ENCODE data around the gene TSPO2. TPM values are rescaled to one million over a fixed set of nuclear protein-coding genes. Genes with fewer than 3 reads are reported as not detected.

The TSPO2 gene
- total RNA-seq, 2 donors from 2014 or later: not detected

DNA sequence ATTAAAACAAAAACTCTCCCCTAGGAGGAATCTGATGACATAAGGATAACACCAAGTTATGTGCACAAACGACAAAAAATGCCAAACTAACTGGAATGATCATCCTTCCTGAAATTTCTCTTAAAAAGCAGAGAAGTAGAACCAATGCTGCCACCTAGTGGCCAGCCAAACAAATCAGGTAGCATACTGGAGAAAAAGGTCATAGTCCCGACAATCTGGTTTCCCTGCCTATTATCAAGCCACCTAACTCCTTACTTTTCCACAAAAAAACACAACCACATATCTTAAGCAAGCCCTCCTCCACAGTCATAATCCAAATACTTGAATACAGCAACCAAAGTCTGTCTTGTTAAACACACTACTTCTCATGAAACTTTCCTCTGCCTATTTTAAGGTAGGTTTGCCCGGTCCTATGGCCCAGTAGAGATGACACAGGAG lies 24.6 kb downstream of the TSPO2 start:
- peak; percentile 17 for ATAC-seq
- intact Hi-C loops (cut with DNase I, micrococcal nuclease): loop anchor here in 1 of 2 donors (10.0 kb wide), 1 partner anchor 62 kb away; no protein-coding TSS in a partner anchor
- DNase-seq: peak; percentile 78 to 87

DNA sequence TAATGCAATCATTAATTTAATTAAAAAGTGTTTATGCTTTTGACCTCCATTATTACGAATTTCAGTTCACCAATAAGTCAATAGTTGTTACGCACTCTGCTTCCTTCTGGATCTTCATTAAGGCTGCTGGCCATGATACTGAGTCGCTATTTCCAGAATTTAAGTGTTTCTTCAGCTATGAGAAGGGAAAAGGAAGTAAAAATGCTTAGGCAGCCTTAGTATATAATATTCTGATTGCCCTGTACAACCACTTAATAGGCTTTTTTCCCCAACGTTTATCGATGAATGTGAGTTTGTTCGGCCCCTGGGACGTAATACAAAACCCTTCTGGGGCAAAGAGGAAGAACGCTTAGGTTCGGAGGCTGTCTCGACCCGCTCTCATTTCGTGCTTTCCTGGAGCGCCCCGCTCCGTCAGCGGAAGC lies 29.2 kb downstream of the TSPO2 start:
- intact Hi-C loops (cut with DNase I, micrococcal nuclease): no loop called here
- DNase-seq (peak in 1 of 2 donors; percentile 87), ATAC-seq (no peak)

DNA sequence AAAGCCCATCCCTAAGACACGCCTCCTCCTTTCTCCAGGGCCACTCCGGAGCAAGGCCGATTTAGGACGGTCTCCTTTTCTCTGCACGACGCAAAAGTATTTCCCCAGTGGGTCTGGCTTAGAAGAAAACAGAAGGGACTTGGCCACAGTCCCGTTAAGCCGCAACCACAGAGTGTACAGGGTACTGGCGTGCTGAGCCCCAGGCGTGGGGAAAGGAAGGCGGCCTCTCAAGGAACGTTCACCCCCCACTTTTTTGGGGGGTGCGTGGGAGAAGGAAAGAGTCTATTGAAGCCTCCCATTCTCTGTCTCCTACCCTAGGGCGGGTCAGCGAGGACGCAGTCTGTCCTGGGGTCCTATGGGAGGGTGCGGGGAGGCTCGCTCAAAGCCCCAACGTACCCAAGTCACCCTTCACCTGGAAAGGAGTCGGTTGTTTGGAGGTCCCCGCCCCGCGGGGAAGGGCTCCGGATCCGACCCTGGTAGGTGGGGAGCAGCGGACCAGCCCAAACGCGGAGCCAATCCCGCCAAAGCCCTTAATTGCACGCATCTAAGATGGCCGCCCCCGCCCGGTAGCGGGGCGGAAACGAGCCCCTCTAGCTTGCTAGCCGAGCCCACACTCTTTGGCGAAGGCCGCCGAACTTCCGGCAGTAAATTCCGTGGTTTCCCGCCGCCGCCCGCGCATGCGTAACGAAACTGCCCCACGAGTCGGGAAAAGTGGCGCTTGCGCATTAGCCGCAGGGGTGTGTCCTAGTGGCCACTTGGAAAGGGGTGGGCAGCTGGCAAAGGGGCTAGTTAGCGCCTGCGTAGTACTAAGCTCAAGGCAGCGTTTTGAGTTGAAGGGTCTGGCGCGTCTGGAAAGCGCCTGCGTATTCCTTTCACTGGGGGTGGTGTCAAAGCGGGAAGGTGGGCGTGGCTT lies 29.9 kb downstream of the TSPO2 start, which contains the start of gene OARD1:
OARD1 (minus strand) TSS at position 434 of the 913 bp plus-strand sequence. CDS start 722 bp downstream, outside the sequence.
- peak; percentile 99 for DNase-seq
- peak; percentile 72 for ATAC-seq
- intact Hi-C loops (cut with DNase I, micrococcal nuclease): no loop called here

DNA sequence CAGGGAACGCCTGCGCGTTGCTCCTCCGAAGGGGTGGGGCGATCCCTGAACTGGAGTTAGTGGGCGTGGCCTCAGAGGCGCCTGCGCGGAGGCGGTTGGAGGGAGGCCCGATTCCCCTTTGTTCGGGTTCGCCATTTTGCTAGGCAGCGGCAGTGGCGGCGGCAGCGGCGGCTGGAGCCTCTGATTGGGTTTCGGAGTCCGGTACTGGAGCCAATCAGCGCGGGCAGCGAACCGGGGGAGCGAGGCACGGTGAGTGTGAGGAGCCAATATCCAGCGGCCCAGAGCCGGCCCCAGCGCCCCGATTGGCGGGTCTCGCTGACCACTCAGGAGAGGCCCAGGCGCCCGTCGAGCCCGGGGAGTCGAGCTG lies 30.6 kb downstream of the TSPO2 start, which contains the start of gene NFYA:
NFYA (plus strand) TSS at position 139 of the 367 bp plus-strand sequence. CDS start 6,116 bp downstream, outside the sequence.
- DNase-seq (peak in 1 of 2 donors; percentile 100), ATAC-seq (peak; percentile 73)
- intact Hi-C loops (cut with DNase I, micrococcal nuclease): no loop called here

DNA sequence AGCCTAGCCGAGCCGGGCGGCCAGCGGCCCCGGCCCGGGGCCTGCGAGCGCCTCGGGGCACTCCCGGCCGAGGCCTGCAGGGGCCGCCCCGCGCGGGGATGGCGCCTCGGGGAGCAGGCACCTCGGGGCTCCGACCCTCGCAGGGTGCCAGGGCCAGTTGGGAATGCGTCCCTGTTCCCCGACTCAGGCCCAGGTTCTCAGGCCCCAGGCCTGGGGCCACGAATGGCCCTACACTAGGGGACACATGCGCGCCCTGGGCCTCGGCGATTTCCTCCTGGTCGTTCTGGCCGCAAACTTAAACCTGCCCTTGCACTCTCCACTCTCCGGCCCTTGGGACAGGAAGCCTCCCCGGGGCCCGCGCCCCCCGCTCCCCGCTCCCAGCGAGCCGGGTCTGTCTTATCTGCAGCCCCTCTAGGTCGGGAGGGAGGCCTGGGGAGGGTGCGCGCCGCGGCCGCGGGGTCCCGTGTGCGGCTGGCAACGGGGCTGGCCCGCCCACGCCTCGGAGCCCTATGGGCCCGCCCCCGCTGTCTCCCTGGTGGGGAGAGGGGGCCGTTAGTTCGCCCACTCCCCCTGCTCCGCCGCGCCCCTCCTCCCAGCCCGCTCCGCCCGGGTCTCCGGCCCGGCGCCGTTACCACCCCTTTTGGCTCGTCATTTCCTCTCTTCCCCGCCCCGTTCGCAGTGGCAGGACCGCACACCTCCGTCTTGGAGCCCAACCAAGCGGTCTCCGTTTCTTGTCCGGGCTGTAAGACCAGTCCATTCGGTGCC lies 31.1 kb downstream of the TSPO2 start:
- DNase-seq: peak; percentile 90 to 92
- intact Hi-C loops (cut with DNase I, micrococcal nuclease): no loop called here

DNA sequence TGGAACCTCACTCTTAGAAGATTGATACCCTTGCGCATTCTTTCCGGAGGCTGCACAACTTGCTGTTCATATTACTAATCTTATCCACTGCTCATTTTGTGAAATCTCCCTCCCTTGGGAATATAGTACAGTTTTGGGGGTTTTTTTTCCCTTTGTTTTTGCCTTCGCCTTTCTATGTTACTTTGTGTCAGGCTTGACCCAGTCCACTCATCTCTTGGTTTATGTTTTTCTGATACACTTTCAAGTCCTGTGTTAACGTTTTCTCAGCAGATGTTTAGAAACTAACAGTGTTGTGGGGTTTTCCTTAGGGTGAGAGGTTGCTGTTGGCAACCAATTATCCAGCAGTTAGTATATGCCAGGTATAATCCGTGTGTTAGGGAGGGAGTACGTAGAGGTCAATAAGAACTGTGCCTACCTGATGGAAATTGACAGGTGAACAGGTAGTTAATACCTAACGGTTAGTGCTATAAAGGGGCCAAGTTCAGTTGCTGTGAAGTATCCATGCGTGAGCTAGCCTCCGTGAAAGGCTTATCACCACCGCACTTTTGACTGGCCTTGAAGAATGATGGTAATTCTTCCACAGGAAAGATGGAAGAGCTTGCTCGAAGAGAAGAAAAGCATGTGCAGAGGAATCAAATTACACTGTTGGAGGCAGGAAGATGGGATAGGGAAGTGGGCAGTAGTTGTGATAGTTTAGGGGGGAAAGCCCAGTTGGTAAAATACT lies 31.9 kb downstream of the TSPO2 start:
- no peak for ATAC-seq
- intact Hi-C loops (cut with DNase I, micrococcal nuclease): no loop called here

More for the DNA sequence above, 31.1 kb downstream of the TSPO2 start:
- peak; percentile 40 for ATAC-seq

DNA sequence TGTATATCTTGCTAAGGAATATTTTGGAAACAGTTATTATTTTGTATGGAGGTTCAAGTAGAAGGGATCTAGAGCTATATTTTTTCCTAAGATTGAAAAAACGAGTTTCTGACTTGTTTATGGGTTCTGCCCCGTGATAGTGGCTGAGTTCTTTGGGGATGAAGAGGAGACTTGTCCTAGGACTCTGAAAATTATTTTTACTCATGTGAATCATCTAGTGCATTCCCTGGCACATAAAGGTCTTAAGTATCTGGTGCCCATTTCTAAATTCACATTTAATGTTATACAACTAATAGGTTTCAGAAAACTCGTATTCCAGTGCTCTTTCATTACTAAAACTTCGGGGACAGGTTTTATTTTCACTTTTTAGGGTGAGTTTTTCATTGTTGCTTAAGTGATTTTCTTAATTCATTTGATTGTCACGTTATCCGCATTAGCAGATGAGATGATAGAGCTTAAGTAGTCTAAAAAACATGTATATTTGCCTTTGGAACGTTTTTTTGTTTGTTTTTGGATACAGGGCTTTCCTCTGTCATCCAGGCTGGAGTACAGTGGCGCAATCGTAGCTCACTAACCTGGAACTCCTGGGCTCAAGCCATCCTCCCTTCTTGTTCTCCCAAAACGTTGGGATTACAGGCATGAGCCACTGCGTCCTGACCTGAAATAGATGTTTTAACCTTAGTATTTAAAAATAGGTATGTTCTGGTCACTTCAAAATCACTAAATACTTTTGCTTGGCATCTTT lies 32.6 kb downstream of the TSPO2 start:
- intact Hi-C loops (cut with DNase I, micrococcal nuclease): no loop called here
- DNase-seq (no peak), ATAC-seq (no peak)

More for the DNA sequence above, 31.9 kb downstream of the TSPO2 start:
- DNase-seq: no peak

DNA sequence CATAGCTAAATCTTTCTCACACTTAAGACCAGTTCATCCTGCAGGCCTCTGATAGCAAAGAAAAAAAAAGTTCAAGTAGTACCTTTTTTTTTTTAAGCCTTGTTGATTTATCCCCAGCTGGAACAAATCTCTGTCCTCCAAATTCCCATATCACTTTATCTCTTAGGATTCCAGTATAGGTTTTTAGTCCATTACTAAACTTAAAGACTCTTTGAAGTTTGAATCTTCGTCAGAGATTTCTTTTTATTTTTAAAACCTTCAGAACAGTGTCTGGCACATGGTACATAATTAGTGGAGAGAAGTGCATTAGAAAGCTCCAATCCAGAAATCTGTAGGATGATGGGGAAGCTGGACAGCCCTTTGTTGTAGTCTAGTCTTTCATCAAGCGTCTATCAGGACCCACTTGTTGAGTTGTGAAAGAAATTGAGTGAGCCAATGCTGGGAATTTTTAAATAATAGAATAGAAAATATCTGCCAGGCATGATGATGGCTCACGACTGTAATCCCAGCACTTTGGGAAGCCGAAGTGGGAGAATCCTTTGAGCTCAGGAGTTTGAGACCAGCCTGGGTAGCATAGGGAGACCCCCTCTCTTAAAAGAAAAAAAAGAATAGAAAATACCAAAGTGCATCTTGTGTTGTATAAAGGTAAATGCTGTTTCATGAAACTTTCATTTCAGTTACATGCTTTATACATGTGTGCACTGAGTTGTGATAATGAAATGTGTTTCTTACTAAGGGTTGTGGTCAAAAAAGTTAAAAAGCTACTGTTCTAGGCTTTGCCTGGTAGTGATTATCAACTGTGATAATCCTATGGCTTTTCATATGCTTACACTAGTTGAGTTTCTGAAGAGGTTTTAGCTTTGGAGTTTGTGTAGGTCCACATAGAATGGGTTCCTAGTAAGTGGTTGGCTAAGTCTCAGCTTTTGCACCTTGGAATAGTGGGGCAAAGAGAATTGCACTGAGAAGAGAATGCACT lies 33.7 kb downstream of the TSPO2 start:
- DNase-seq (no peak), ATAC-seq (no peak)
- intact Hi-C loops (cut with DNase I, micrococcal nuclease): no loop called here

DNA sequence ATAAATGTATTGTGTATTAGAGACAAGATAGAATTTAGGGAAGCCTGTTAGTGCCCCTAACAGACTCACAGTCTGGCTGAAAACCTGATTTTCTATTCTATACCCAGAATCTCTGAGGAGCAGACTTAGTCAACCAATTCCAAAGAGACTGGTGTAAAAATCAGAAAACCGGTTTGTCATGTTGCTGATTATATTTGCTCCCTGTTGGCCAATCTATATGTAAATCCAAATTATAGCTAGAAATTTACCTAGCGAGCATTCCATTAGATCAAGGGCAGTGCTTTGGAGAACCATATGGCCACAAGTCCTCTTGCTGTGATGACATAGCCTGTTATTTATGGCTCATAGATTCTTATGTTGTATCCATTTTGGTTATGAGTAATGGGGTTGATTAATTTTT lies 35.3 kb downstream of the TSPO2 start:
- DNase-seq (no peak), ATAC-seq (no peak)
- intact Hi-C loops (cut with DNase I, micrococcal nuclease): no loop called here

DNA sequence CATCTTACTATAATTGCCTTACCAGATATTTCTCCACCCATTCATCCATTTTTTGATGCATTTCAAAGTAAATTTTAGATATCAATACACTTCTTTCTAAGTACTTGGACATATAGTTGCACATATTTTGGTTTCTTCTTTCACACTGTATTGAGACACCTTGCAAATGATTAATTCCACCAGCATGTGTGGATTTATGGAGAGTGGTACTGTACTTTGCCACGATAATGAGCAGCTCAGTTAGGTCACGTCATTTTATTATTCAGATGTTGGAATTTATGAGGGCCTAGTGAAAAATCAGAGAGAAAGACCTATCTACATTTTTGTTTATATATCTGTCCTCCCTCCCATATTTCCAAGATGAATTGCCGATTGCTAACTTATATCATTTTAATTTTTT lies 35.8 kb downstream of the TSPO2 start:
- intact Hi-C loops (cut with DNase I, micrococcal nuclease): no loop called here
- peak; percentile 40 for ATAC-seq
- no peak for DNase-seq

DNA sequence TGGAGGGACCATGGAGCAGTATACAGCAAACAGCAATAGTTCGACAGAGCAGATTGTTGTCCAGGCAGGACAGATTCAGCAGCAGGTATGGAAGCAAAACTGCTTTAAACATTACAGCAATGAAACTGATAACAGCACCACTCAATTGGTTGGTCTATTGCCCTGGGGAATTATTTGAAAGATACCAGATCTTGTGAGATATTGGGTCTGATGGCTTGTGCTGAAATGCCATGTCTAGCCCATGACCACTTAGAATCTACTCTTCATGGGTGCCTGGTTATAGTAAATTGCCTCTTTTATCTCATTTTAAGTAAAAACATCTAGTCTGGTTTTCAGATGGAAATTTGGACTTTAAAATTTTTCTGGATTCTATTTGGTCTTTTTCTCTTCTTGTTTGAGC lies 36.8 kb downstream of the TSPO2 start:
- ATAC-seq (no peak), DNase-seq (no peak)
- intact Hi-C loops (cut with DNase I, micrococcal nuclease): no loop called here

DNA sequence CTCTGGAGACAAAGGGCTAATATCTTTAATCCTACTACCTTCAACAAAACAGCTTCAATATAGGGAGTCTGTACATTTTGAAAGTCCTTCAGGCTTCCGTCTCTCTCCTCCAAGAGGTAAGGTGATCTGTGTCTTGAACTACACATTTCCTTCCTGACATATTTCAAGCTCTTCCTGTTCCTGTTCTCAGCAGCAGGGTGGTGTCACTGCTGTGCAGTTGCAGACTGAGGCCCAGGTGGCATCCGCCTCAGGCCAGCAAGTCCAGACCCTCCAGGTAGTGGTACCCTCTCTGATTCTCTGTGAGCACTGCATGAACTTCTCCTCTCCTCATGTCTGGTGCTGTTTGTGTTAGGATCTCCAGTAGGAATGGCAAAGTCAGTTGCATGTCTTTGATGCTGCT lies 38.4 kb downstream of the TSPO2 start:
- DNase-seq (no peak), ATAC-seq (no peak)
- intact Hi-C loops (cut with DNase I, micrococcal nuclease): no loop called here

DNA sequence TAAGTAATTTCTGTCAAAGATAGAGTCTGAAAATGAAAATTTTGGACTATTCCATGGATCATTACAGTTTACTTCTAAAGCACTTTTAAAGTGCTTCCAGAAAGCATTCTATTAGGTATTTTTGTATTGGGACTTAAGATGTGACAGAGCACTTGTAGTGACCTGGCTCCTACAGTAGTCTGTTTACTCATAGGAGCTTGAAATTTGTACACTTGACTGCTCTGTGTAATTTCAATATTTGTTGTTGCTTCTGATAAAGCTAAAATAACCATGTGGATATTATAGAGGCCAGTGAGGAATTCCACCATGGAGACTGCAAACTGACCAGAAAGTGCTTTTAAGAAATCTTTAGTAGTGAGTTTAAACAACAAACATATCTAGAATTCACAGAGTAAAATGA lies 40.8 kb downstream of the TSPO2 start:
- ATAC-seq: no peak
- intact Hi-C loops (cut with DNase I, micrococcal nuclease): no loop called here

DNA sequence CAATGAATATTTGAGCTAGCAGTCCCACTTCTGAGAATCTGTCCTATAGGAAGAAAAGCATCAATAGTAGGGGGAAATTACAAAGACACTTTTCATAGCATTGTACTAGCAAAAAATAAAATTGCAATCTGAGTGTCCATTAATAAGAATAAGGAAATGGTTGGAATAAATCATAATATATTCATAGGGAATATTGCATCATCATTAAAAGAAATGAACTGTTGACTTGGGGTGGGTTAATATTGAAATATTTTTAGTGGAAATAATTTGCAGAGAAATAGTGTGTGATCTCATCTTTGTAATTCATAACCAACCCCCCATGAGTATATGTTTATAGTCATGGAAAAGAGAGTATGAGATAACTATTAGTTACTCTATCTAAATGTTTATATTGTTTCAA lies 42.9 kb downstream of the TSPO2 start:
- ATAC-seq (no peak), DNase-seq (no peak)
- intact Hi-C loops (cut with DNase I, micrococcal nuclease): no loop called here

More for the DNA sequence above, 40.8 kb downstream of the TSPO2 start:
- no peak for DNase-seq

DNA sequence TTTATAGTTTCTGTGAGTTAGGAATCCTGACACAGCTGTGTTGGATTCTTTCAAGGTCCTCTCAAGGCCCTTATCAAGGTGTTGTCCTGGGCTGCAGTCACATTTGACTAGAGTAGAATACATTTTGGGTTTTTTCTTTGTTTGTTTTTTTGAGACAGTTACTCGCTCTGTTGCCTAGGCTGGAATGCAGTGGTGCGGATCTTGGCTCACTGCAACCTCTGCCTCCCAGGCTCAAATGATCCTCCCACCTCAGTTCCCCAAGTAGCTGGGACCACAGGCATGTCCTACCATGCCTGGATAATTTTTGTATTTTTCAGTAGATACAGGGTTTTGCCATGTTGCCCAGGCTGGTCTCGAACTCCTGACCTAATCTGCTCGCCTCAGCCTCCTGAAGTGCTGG lies 46.2 kb downstream of the TSPO2 start:
- ATAC-seq (no peak), DNase-seq (no peak)
- intact Hi-C loops (cut with DNase I, micrococcal nuclease): no loop called here

DNA sequence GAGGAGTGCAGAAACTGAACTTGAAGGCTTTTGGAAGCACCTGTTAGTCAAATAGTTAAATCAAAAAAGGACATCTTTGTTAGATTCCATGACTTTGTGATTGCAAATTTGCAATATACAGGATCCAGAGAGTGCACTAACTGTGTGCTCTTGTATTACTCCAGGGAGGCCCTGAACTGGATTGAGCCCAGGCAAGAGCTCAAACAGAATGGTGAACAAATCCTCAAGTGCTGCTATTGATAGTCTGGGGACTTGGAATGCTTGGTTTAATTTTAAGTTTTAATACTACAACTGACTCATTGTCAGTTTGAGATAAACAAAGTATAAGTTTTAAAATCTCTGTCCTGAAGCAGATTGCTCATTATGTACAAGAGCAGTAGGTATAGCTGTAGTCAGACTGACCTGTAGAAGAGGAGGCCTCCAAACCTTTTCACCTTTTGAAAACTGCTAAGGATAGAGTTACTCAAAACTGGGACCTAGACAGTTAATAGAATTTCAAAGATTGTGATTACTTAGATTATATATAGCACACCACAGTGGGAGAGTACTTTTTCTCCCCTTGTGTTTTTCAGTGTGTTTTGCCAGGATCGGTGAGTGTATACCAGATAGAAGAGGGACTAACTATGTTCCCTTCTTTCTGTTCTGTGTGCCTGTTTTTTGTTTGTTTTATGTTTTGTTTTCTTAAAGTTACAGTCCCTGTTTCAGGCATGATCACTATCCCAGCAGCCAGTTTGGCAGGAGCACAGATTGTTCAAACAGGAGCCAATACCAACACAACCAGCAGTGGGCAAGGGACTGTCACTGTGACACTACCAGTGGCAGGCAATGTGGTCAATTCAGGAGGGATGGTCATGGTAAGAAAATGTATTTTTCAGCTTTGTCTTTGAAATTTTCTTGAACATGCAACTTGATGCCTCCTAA lies 48.8 kb downstream of the TSPO2 start:
- ATAC-seq: no peak
- intact Hi-C loops (cut with DNase I, micrococcal nuclease): loop anchor here in 1 of 2 donors (10.0 kb wide), 1 partner anchor 224 kb away; no protein-coding TSS in a partner anchor
- DNase-seq: no peak

Data from left colon (tissue), 2 donors.